Gastrocnemius medialis (tissue), 4 donors: ENCODE results near the gene THAP2. TPM values are rescaled to one million over a fixed set of nuclear protein-coding genes. Genes with fewer than 3 reads are reported as not detected.

Source experiments
- ATAC-seq, 2 donors: fragments of 150-250 bp; one replicate each; pipeline ENCODE4 v1.9.1; 2016
- DNase-seq, 2 donors: peaks; one replicate each; pipeline ENCODE4 v3.0.0-alpha.2; 2019
- H3K27ac ChIP-seq, 4 donors: fragments of 200-600 bp; sonication (generic); 1 replicate in 1 of 4; 2 replicates in 3 of 4; pipeline ENCODE4 v1.5.1; 2016 to 2018; ENCODE audit warnings: mild to moderate bottlenecking in 2 of 4, moderate library complexity in 1 of 4
- H3K27me3 ChIP-seq, 3 donors: fragments of 200-600 bp; sonication (generic) in 2 of 3; 1 replicate in 1 of 3; 2 replicates in 2 of 3; pipeline versions ENCODE4 v1.5.1 to v1.6.0; 2016 to 2019; ENCODE audit warnings: mild to moderate bottlenecking in 1 of 3, moderate library complexity in 1 of 3
- H3K36me3 ChIP-seq, 2 donors: fragments of 200-600 bp; sonication (generic) in 1 of 2; one replicate each; pipeline ENCODE4 v1.5.1; 2017 to 2018
- H3K4me1 ChIP-seq, 2 donors: fragments of 200-600 bp; sonication (generic) in 1 of 2; one replicate each; pipeline ENCODE4 v1.5.1; 2016 to 2017; ENCODE audit warnings: mild to moderate bottlenecking in 2 of 2
- H3K4me3 ChIP-seq, 4 donors: fragments of 200-600 bp; sonication (generic) in 3 of 4; 1 replicate in 1 of 4; 2 replicates in 3 of 4; pipeline ENCODE4 v1.5.1; 2016 to 2019; ENCODE audit warnings: mild to moderate bottlenecking in 2 of 4
- H3K9me3 ChIP-seq, 3 donors: fragments of 200-600 bp; sonication (generic) in 2 of 3; 1 replicate in 1 of 3; 2 replicates in 2 of 3; pipeline ENCODE4 v1.5.1; 2016 to 2019
- POLR2A ChIP-seq, 2 donors: fragments of 450-650 bp; IDR thresholded peaks; one replicate each; pipeline ENCODE4 v1.6.1; 2017; ENCODE audit warnings: antibody characterized with exemption in 2 of 2, mild to moderate bottlenecking in 2 of 2, moderate library complexity in 2 of 2
- in situ Hi-C, 4 donors: fragments of 200-750 bp; cut with MboI; loops; one replicate each; pipeline versions ENCODE4 v1.15.0 to v1.8.0; 2017; ENCODE audit warnings: low sequenced_read_pairs in 4 of 4
- intact Hi-C: fragments of 100-400 bp; cut with DNase I; formaldehyde crosslinking; loops from one replicate; pipeline ENCODE4 v1.15.1; 2023; ENCODE audit warnings: low total_unique reads
- total RNA-seq, 4 donors: library from RNA; depleted of rRNA; stranded (reverse); fragments of >200 nt; gene quantifications; one replicate each; pipeline versions ENCODE4 v1.1.0 to v1.2.3, GENCODE V29; 2016
- TF ChIP-seq, protein P1 (sequence below), 5 experiments: fragments of 450-650 bp in 3 of 5; fragments of 200-600 bp in 2 of 5; sonication (generic) in 2 of 5; IDR thresholded peaks in 4 of 5; conservative IDR thresholded peaks in 1 of 5; 1 replicate in 4 of 5; 2 replicates in 1 of 5; pipeline ENCODE4 v1.5.1; 2016 to 2019; ENCODE audit warnings: antibody characterized with exemption in 5 of 5, mild to moderate bottlenecking in 3 of 5, moderate library complexity in 3 of 5

The THAP2 gene
- total RNA-seq, 4 donors from 2014 or later, result 0.93 to 6.6 (median 3.2) TPM

DNA sequence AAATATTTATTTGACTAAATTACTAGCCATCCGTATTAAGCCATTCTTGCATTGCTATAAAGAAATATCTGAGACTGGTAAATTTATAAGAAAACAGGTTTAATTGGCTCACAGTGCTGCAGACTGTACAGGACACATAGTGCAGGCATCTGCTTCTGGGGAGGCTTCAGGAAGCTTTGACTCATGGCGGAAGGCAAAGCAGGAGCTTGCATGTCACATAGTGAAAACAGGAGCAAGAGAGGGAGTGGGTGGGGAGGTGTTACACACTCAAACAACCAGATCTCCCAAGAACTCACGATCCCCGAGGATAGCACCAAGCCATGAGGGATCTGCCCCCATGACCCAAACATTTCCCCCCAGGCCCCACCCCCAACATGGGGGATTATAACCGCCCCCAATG is 63.9 kb downstream of the THAP2 start:
- ATAC-seq (no peak), DNase-seq (no peak)
- in situ Hi-C loops (loop anchor here in 3 of 4 donors (25.0 kb wide), 2 partner anchors 316 to 991 kb away; no protein-coding TSS in a partner anchor), intact Hi-C loops (no loop called here)
- H3K27ac ChIP-seq, result no peak overlapping the region
- no peak overlapping the region for H3K4me3 ChIP-seq
- no peaks in the 10 kb centered on the region for H3K4me1 ChIP-seq
- no peaks in the 10 kb centered on the region for H3K27me3 ChIP-seq
- TF ChIP-seq, protein P1, sequence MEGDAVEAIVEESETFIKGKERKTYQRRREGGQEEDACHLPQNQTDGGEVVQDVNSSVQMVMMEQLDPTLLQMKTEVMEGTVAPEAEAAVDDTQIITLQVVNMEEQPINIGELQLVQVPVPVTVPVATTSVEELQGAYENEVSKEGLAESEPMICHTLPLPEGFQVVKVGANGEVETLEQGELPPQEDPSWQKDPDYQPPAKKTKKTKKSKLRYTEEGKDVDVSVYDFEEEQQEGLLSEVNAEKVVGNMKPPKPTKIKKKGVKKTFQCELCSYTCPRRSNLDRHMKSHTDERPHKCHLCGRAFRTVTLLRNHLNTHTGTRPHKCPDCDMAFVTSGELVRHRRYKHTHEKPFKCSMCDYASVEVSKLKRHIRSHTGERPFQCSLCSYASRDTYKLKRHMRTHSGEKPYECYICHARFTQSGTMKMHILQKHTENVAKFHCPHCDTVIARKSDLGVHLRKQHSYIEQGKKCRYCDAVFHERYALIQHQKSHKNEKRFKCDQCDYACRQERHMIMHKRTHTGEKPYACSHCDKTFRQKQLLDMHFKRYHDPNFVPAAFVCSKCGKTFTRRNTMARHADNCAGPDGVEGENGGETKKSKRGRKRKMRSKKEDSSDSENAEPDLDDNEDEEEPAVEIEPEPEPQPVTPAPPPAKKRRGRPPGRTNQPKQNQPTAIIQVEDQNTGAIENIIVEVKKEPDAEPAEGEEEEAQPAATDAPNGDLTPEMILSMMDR (IDR thresholded peaks at IDR 0.05 in 4 of 5, conservative IDR thresholded peaks at IDR 0.05 in 1 of 5), result no peak
- no peak for TF ChIP-seq POLR2A (IDR thresholded peaks at IDR 0.05)
- no peaks in the 10 kb centered on the region for H3K36me3 ChIP-seq
- no peaks in the 10 kb centered on the region for H3K9me3 ChIP-seq

Other genes with a start within 250 kb of the THAP2 start
- gene LGR5, start 224.5 kb upstream of the THAP2 start, total RNA-seq, result 10 to 100 TPM in 2 of 4 donors, 1 to 10 TPM in 2; 8.7 to 40.1 (median 24.3) TPM
- 10 to 100 TPM in 2 of 4 donors, 1 to 10 TPM in 2; 6.5 to 26.4 (median 9.1) TPM for gene ZFC3H1, start 453 bp upstream of the THAP2 start, total RNA-seq
- 10 to 100 TPM in 3 of 4 donors, 1 to 10 TPM in 1; 9.3 to 47.0 (median 21.4) TPM for gene TMEM19, start 21.8 kb downstream of the THAP2 start, total RNA-seq
- gene RAB21, start 90.6 kb downstream of the THAP2 start, total RNA-seq, result 10 to 100 TPM; 17.4 to 75.9 (median 45.7) TPM
- 10 to 100 TPM; 48.2 to 89.2 (median 52.2) TPM for gene TBC1D15, start 175.5 kb downstream of the THAP2 start, total RNA-seq